Vagina (tissue), 2 donors: ENCODE measurements around the gene PTGES3L. TPM values are rescaled to one million over a fixed set of nuclear protein-coding genes. Genes with fewer than 3 reads are reported as not detected.

Experiments
- DNase-seq, 2 donors: peaks; one replicate each; pipeline ENCODE4 v3.0.0-alpha.2; 2017; ENCODE audit errors: extremely low spot score in 2 of 2
- H3K27ac ChIP-seq: fragments of 200-600 bp; sonication (generic); one replicate; pipeline ENCODE4 v1.5.1; 2019
- H3K27me3 ChIP-seq: fragments of 200-600 bp; sonication (generic); one replicate; pipeline ENCODE4 v1.5.1; 2019
- H3K36me3 ChIP-seq, 2 donors: fragments of 200-600 bp; sonication (generic); one replicate each; pipeline ENCODE4 v1.5.1; 2017 to 2019
- H3K4me1 ChIP-seq: fragments of 200-600 bp; sonication (generic); one replicate; pipeline ENCODE4 v1.5.1; 2019
- H3K4me3 ChIP-seq, 2 donors: fragments of 200-600 bp; sonication (generic); 1 replicate in 1 of 2; 2 replicates in 1 of 2; pipeline ENCODE4 v1.5.1; 2016 to 2019
- H3K9me3 ChIP-seq: fragments of 200-600 bp; sonication (generic); one replicate; pipeline ENCODE4 v1.5.1; 2019
- POLR2A ChIP-seq, 2 donors: fragments of 450-650 bp; IDR thresholded peaks; one replicate each; pipeline ENCODE4 v1.6.1; 2017; ENCODE audit warnings: antibody characterized with exemption in 2 of 2, mild to moderate bottlenecking in 2 of 2, moderate library complexity in 2 of 2
- POLR2AphosphoS5 ChIP-seq, 2 donors: sonication (generic); formaldehyde crosslinking; IDR thresholded peaks; one replicate each; pipeline ENCODE4 v1.9.0; 2017; ENCODE audit warnings: antibody characterized with exemption in 2 of 2, mild to moderate bottlenecking in 2 of 2, low read depth in 1 of 2; ENCODE audit not compliant: insufficient read depth in 1 of 2
- intact Hi-C: fragments of 100-400 bp; cut with DNase I; formaldehyde crosslinking; loops from one replicate; pipeline ENCODE4 v1.15.1; 2023
- total RNA-seq: library from RNA; depleted of rRNA; stranded (reverse); fragments of >200 nt; gene quantifications from one replicate; pipeline ENCODE4 v1.2.3, GENCODE V29; 2016
- TF ChIP-seq, protein P1 (sequence below), 3 experiments: fragments of 450-650 bp in 2 of 3; fragments of 200-600 bp in 1 of 3; sonication (generic) in 1 of 3; IDR thresholded peaks; one replicate each; pipeline ENCODE4 v1.5.1; 2017 to 2019; ENCODE audit warnings: antibody characterized with exemption in 3 of 3, mild to moderate bottlenecking in 2 of 3, moderate library complexity in 2 of 3

Gene PTGES3L
- total RNA-seq, 1 donor from 2014 or later = 1.5 TPM

- TF ChIP-seq POLR2AphosphoS5 (IDR thresholded peaks at IDR 0.05; ENCODE audit: insufficient read depth in 1 of 2, low read depth in 1 of 2) = peak in 1 of 2 donors; percentile 89
- TF ChIP-seq, protein P1, sequence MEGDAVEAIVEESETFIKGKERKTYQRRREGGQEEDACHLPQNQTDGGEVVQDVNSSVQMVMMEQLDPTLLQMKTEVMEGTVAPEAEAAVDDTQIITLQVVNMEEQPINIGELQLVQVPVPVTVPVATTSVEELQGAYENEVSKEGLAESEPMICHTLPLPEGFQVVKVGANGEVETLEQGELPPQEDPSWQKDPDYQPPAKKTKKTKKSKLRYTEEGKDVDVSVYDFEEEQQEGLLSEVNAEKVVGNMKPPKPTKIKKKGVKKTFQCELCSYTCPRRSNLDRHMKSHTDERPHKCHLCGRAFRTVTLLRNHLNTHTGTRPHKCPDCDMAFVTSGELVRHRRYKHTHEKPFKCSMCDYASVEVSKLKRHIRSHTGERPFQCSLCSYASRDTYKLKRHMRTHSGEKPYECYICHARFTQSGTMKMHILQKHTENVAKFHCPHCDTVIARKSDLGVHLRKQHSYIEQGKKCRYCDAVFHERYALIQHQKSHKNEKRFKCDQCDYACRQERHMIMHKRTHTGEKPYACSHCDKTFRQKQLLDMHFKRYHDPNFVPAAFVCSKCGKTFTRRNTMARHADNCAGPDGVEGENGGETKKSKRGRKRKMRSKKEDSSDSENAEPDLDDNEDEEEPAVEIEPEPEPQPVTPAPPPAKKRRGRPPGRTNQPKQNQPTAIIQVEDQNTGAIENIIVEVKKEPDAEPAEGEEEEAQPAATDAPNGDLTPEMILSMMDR (IDR thresholded peaks at IDR 0.05) = no peak
- peak in 1 of 2 donors; percentile 54 for TF ChIP-seq POLR2A (IDR thresholded peaks at IDR 0.05)
- Histone ChIP-seq H3K4me3 (peak overlapping the region; percentile 100), H3K27me3 (no peaks in the 10 kb centered on the region), H3K9me3 (no peaks in the 10 kb centered on the region), H3K36me3 (peaks cover 0 to 18% of the 10 kb centered on the region in 2 donors), H3K4me1 (peaks cover 65% of the 10 kb centered on the region), H3K27ac (peak overlapping the region; percentile 99)
- intact Hi-C loops = loop anchor here (10.0 kb wide), 2 partner anchors 104 to 314 kb away; partner anchors contain the start of gene BRCA1
- peak in 1 of 2 donors; percentile 91 for DNase-seq
Measured at GRCh38 chr17:43020789-43021740, 41.2 kb upstream of the PTGES3L start.

- peak overlapping the region; percentile 5 to 100 for H3K4me3 ChIP-seq
- peak overlapping the region; percentile 99 for H3K27ac ChIP-seq
- intact Hi-C loops = loop anchor here (10.0 kb wide), 2 partner anchors 105 to 315 kb away; partner anchors contain the start of gene BRCA1
- TF ChIP-seq, protein P1 (IDR thresholded peaks at IDR 0.05) = no peak
- no peak for TF ChIP-seq POLR2A (IDR thresholded peaks at IDR 0.05)
- TF ChIP-seq POLR2AphosphoS5 (IDR thresholded peaks at IDR 0.05; ENCODE audit: insufficient read depth in 1 of 2, low read depth in 1 of 2) = no peak
- no peaks in the 10 kb centered on the region for H3K27me3 ChIP-seq
- DNase-seq = no peak
- H3K36me3 ChIP-seq = peaks cover 0 to 27% of the 10 kb centered on the region in 2 donors
- no peaks in the 10 kb centered on the region for H3K9me3 ChIP-seq
- peaks cover 65% of the 10 kb centered on the region for H3K4me1 ChIP-seq
Measured at GRCh38 chr17:43020030-43020621, 40.2 kb upstream of the PTGES3L start.

- no peaks in the 10 kb centered on the region for H3K9me3 ChIP-seq
- H3K27me3 ChIP-seq = no peaks in the 10 kb centered on the region
- H3K27ac ChIP-seq = peak overlapping the region; percentile 99
- intact Hi-C loops = no loop called here
- no peak for DNase-seq
- TF ChIP-seq POLR2A (IDR thresholded peaks at IDR 0.05) = no peak
- no peak for TF ChIP-seq POLR2AphosphoS5 (IDR thresholded peaks at IDR 0.05; ENCODE audit: insufficient read depth in 1 of 2, low read depth in 1 of 2)
- TF ChIP-seq, protein P1 (IDR thresholded peaks at IDR 0.05) = no peak
- peaks cover 65% of the 10 kb centered on the region for H3K4me1 ChIP-seq
- peaks cover 0 to 27% of the 10 kb centered on the region in 2 donors for H3K36me3 ChIP-seq
- peak overlapping the region; percentile 5 to 100 for H3K4me3 ChIP-seq
Measured at GRCh38 chr17:43019418-43019817, 39.5 kb upstream of the PTGES3L start.

- Histone ChIP-seq H3K9me3 (no peaks in the 10 kb centered on the region), H3K4me3 (no peak overlapping the region), H3K36me3 (peaks cover 0 to 28% of the 10 kb centered on the region in 2 donors), H3K27ac (peak overlapping the region; percentile 99), H3K27me3 (no peaks in the 10 kb centered on the region), H3K4me1 (peaks cover 65% of the 10 kb centered on the region)
- intact Hi-C loops = no loop called here
- TF ChIP-seq POLR2A (IDR thresholded peaks at IDR 0.05) (no peak), POLR2AphosphoS5 (IDR thresholded peaks at IDR 0.05; ENCODE audit: insufficient read depth in 1 of 2, low read depth in 1 of 2) (no peak)
- TF ChIP-seq, protein P1 (IDR thresholded peaks at IDR 0.05) = no peak
- DNase-seq = no peak
Measured at GRCh38 chr17:43018932-43019331, 39.1 kb upstream of the PTGES3L start.
